Measurements from ENCODE around the gene SETD1A. TPM values are rescaled to one million over a fixed set of nuclear protein-coding genes. Genes with fewer than 3 reads are reported as not detected.
A peak's percentile ranks its signal among the peaks of the same experiment; 100 is the strongest.

The SETD1A gene
- total RNA-seq, 1 experiment from 2014 or later, result 33.2 TPM

DNA sequence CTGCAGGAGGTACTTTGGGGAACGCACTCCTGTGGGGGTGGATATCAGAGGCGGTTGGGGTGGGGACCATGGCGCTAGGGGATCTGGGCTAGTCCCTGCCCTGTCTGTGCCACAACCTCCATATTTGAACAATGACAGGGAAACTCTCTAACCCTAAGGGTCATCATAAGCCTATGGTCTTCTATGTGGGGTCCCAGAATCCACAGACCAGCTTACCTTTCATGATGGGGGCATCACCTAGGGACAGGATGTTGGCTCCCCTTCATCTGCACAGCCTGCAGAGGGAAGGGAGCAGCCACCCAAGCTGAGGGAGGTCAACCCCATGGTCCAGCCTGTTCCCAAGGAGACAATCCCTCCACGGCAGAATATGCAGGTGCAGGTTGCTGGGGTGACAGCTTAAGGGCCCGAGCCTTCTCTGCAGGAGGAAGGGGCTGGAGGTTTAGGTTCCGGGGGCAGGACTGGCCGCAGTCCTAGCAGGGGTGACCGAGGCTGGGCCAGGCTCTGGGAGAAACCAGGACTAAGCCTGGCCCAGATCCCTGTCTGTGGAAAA, 7.0 kb upstream of the SETD1A start:
- Histone ChIP-seq H3F3A (ENCODE audit: insufficient read depth, low read depth) (peaks cover 42% of the 10 kb centered on the region; the same call in 1 of the 2 replicates), H3K9me2 (ENCODE audit: insufficient read depth) (no peaks in the 10 kb centered on the region), H3K36me3 (ENCODE audit: low read depth) (no peaks in the 10 kb centered on the region), H4K20me1 (ENCODE audit: insufficient read depth) (peaks cover 4% of the 10 kb centered on the region; the same call in 1 of the 2 replicates), H3K27ac (no peak overlapping the region), H3K79me2 (ENCODE audit: low read depth) (no peaks in the 10 kb centered on the region), H2AFZ (no peak overlapping the region), H3K4me1 (replicated peaks; ENCODE audit: insufficient read depth) (peaks cover 15% of the 10 kb centered on the region), H3K4me2 (peak overlapping the region; percentile 91), H3K27me3 (ENCODE audit: insufficient read depth, low read depth) (no peaks in the 10 kb centered on the region), H3K9me3 (ENCODE audit: insufficient read depth, low read depth) (no peaks in the 10 kb centered on the region), H3K4me3 (peak overlapping the region; percentile 90; the same call in 1 of the 2 replicates)
- BruUV-seq (replicated peaks), result no TSS peak
- no peak for TF ChIP-seq EZH2 (IDR thresholded peaks at IDR 0.05; ENCODE audit: low read depth)
- TF ChIP-seq CTCF (conservative IDR thresholded peaks at IDR 0.05), result no peak
- CTCF ChIA-PET, result no interaction called here
- no peak for DNase-seq
- POLR2A ChIA-PET (ENCODE audit: unreplicated experiment), result interaction anchor here (0.6 kb wide), 1 partner anchor 111 kb away, joined by 5 read pairs; no protein-coding TSS in a partner anchor
- intact Hi-C loops (cut with micrococcal nuclease; ENCODE audit: unreplicated experiment), result loop anchor here (1.0 to 10.0 kb wide), 3 partner anchors 27 to 914 kb away; partner anchors contain the start of genes ARMC5 and FBXL19

- intact Hi-C loops (cut with micrococcal nuclease; ENCODE audit: unreplicated experiment), result loop anchor here (10.0 kb wide), 2 partner anchors 504 to 914 kb away; partner anchors contain the start of gene ARMC5
- H3K4me2 ChIP-seq, result 0 out of 2 replicates have a peak overlapping the region, but pooled peaks have one; percentile 91
- no peaks in the 10 kb centered on the region for H3K36me3 ChIP-seq (ENCODE audit: low read depth)
- H3K9me2 ChIP-seq (ENCODE audit: insufficient read depth), result no peaks in the 10 kb centered on the region
- BruUV-seq (replicated peaks), result no TSS peak
- ChIA-PET POLR2A (ENCODE audit: unreplicated experiment) (interaction anchor here (0.6 kb wide), 1 partner anchor 10 kb away, joined by 3 read pairs; no protein-coding TSS in a partner anchor), CTCF (no interaction called here)
- H4K20me1 ChIP-seq (ENCODE audit: insufficient read depth), result peaks cover 4% of the 10 kb centered on the region; the same call in 1 of the 2 replicates
- no peak overlapping the region for H3K27ac ChIP-seq
- H3F3A ChIP-seq (ENCODE audit: insufficient read depth, low read depth), result peaks cover 42% of the 10 kb centered on the region; the same call in 1 of the 2 replicates
- no peaks in the 10 kb centered on the region for H3K79me2 ChIP-seq (ENCODE audit: low read depth)
- no peaks in the 10 kb centered on the region for H3K27me3 ChIP-seq (ENCODE audit: insufficient read depth, low read depth)
- TF ChIP-seq CTCF (conservative IDR thresholded peaks at IDR 0.05) (no peak), EZH2 (IDR thresholded peaks at IDR 0.05; ENCODE audit: low read depth) (no peak)
- DNase-seq, result no peak
- H3K4me1 ChIP-seq (replicated peaks; ENCODE audit: insufficient read depth), result peaks cover 15% of the 10 kb centered on the region
- H3K9me3 ChIP-seq (ENCODE audit: insufficient read depth, low read depth), result no peaks in the 10 kb centered on the region
- H3K4me3 ChIP-seq, result no peak overlapping the region
- no peak overlapping the region for H2AFZ ChIP-seq
Measured at GRCh38 chr16:30951193-30951592, 6.4 kb upstream of the SETD1A start.

DNA sequence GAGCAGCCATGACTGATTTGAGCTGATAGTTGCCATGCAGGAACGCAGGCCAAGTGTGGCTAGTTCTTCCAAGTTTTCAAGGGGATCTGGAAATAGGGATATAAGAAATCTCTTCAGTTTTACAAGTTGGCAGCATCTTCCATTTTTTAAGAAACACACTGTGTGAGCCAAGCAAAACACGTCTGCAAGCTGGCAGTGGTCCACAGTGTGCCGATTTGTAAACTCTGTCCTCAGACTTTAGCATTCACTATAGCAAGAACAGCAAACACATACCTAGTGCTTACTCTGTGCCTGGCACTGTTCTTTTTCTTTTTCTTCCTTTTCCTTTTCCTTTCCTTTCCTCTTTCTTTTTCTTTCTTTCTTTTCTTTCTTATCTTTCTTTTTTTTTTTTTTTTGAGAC, 5.8 kb upstream of the SETD1A start:
- H3K9me2 ChIP-seq (ENCODE audit: insufficient read depth), result no peaks in the 10 kb centered on the region
- H3K4me2 ChIP-seq, result no peak overlapping the region
- peak in 1 of 2 experiments; percentile 28 for DNase-seq
- H4K20me1 ChIP-seq (ENCODE audit: insufficient read depth), result peaks cover 4% of the 10 kb centered on the region; the same call in 1 of the 2 replicates
- no peaks in the 10 kb centered on the region for H3K79me2 ChIP-seq (ENCODE audit: low read depth)
- no peak overlapping the region for H3K27ac ChIP-seq
- no TSS peak for BruUV-seq (replicated peaks)
- intact Hi-C loops (cut with micrococcal nuclease; ENCODE audit: unreplicated experiment), result loop anchor here (10.0 kb wide), 2 partner anchors 503 to 913 kb away; partner anchors contain the start of gene ARMC5
- ChIA-PET CTCF (no interaction called here), POLR2A (ENCODE audit: unreplicated experiment) (interaction anchor here (0.6 kb wide), 2 partner anchors 10 to 95 kb away, joined by 3 read pairs; no protein-coding TSS in a partner anchor)
- TF ChIP-seq CTCF (conservative IDR thresholded peaks at IDR 0.05) (no peak), EZH2 (IDR thresholded peaks at IDR 0.05; ENCODE audit: low read depth) (no peak)
- no peaks in the 10 kb centered on the region for H3K9me3 ChIP-seq (ENCODE audit: insufficient read depth, low read depth)
- H3K27me3 ChIP-seq (ENCODE audit: insufficient read depth, low read depth), result no peaks in the 10 kb centered on the region
- peaks cover 15% of the 10 kb centered on the region for H3K4me1 ChIP-seq (replicated peaks; ENCODE audit: insufficient read depth)
- H3F3A ChIP-seq (ENCODE audit: insufficient read depth, low read depth), result peaks cover 44% of the 10 kb centered on the region; the same call in 1 of the 2 replicates
- H3K36me3 ChIP-seq (ENCODE audit: low read depth), result no peaks in the 10 kb centered on the region
- H2AFZ ChIP-seq, result no peak overlapping the region
- H3K4me3 ChIP-seq, result no peak overlapping the region

All from PC-9 (cell line).